Panc1 (cell line): ENCODE results near the gene LYSMD4. TPM values are rescaled to one million over a fixed set of nuclear protein-coding genes. Genes with fewer than 3 reads are reported as not detected.

Experiments
- ATAC-seq: fragments of 200-7000 bp; cut with Tn5 transposase; 2 replicates; pipeline ENCODE4 v1.9.1; 2020; ENCODE audit warnings: mild to moderate bottlenecking, moderate library complexity
- BruUV-seq: library from RNA; stranded (reverse); fragments of 400-500 nt; replicated peaks from 2 replicates; lab custom pipeline; 2021; lab: Mats Ljungman, UMichigan
- CTCF ChIA-PET: fragments of 300-600 bp; sonication (Branson Sonifier 250); formaldehyde crosslinking; loops from one replicate; lab custom pipeline; 2022; ENCODE audit warnings: antibody characterized with exemption; lab: Charles Lee
- POLR2A ChIA-PET: fragments of 300-600 bp; sonication (Branson Sonifier 250); formaldehyde crosslinking; loops from one replicate; lab custom pipeline; 2022; ENCODE audit warnings: antibody characterized with exemption; lab: Charles Lee
- DNase-seq: peaks from one replicate; pipeline ENCODE4 v3.0.0-alpha.2; 2010; ENCODE audit warnings: low read depth, low spot score
- H3K27ac ChIP-seq: 2 replicates; pipeline ENCODE4 v1.5.1; 2011; ENCODE audit warnings: mild to moderate bottlenecking, low read length, inconsistent platforms
- H3K27me3 ChIP-seq: fragments of 200-500 bp; sonication (Bioruptor generic); 2 replicates; pipeline ENCODE4 v1.6.0; 2014; ENCODE audit warnings: low read length, inconsistent platforms; ENCODE audit not compliant: control insufficient read depth, insufficient read depth
- H3K36me3 ChIP-seq: fragments of 200-500 bp; sonication (Bioruptor generic); 2 replicates; pipeline ENCODE4 v1.5.1; 2014; ENCODE audit warnings: inconsistent platforms, mild to moderate bottlenecking, low read length, moderate library complexity; ENCODE audit not compliant: control insufficient read depth, insufficient read depth
- H3K4me1 ChIP-seq: 2 replicates; pipeline ENCODE4 v1.5.1; 2011; ENCODE audit warnings: inconsistent platforms, mild to moderate bottlenecking, low read length, moderate library complexity; ENCODE audit not compliant: control insufficient read depth, insufficient read depth
- H3K4me3 ChIP-seq, 2 experiments: 2 replicates each; pipeline ENCODE4 v1.5.1; 2011 to 2012; ENCODE audit warnings: low read depth in 2 of 2, low read length in 2 of 2, mild to moderate bottlenecking in 2 of 2, inconsistent platforms in 1 of 2, moderate library complexity in 1 of 2
- H3K9me3 ChIP-seq: fragments of 200-500 bp; sonication (Bioruptor generic); 2 replicates; pipeline ENCODE4 v1.5.1; 2014; ENCODE audit warnings: low read depth, mild to moderate bottlenecking, inconsistent platforms, low read length, moderate library complexity; ENCODE audit not compliant: control insufficient read depth, insufficient read depth
- POLR2AphosphoS5 ChIP-seq: IDR thresholded peaks from 2 replicates; pipeline ENCODE4 v1.6.1; 2012; ENCODE audit warnings: mild to moderate bottlenecking, low read depth, low read length, moderate library complexity
- SIN3A ChIP-seq: IDR thresholded peaks from 2 replicates; pipeline ENCODE4 v1.6.1; 2012; ENCODE audit warnings: low read depth, mild to moderate bottlenecking, low read length, moderate library complexity, borderline replicate concordance; ENCODE audit not compliant: insufficient read depth
- TCF7L2 ChIP-seq: IDR thresholded peaks from 2 replicates; pipeline ENCODE4 v1.6.1; 2011; ENCODE audit warnings: mild to moderate bottlenecking, low read depth, low read length, inconsistent platforms
- in situ Hi-C: cut with HindIII; loops from 2 replicates; pipeline ENCODE4 v1.10.0; 2016; ENCODE audit warnings: low sequenced_read_pairs, low pct_unique_long_range_greater_than_20kb
- intact Hi-C: fragments of 100-400 bp; cut with micrococcal nuclease; formaldehyde crosslinking; loops from one replicate; pipeline ENCODE4 v1.10.0; 2022; ENCODE audit not compliant: unreplicated experiment
- total RNA-seq: library from RNA; stranded (reverse); gene quantifications from one replicate; pipeline ENCODE4 v1.2.1, GENCODE V29; 2021; ENCODE audit not compliant: unreplicated experiment
- TF ChIP-seq, protein P1 (sequence below): fragments of 450-650 bp; IDR thresholded peaks from 2 replicates; pipeline ENCODE4 v1.5.1; 2017; ENCODE audit warnings: mild to moderate bottlenecking
- TF ChIP-seq, protein P2 (sequence below), 2 experiments: IDR thresholded peaks; 2 replicates each; pipeline ENCODE4 v1.6.1; 2011 to 2012; ENCODE audit warnings: low read depth in 2 of 2, control low read depth in 1 of 2, low read length in 1 of 2, mild to moderate bottlenecking in 1 of 2, moderate library complexity in 1 of 2; ENCODE audit not compliant: insufficient read depth in 1 of 2

The LYSMD4 gene
- total RNA-seq, 1 experiment from 2014 or later, result 8.9 TPM

DNA sequence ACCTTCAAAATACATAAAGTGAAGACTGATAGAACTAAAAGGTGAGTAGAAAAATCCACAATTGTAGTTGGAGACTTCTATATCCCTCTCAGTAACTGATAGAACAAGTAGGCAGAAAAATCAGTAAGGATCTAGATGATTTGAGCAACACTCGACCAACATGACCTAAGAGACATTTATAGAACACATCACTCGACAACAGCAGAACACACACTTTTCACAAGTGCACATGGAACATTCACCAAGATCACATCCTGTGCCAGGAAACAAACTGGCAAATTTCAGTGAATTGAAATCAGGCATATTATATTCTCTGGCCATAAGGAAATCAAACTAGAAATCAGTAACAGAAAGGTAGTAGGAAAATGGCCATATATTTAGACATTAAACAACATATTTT lies 37.1 kb downstream of the LYSMD4 start:
- no peaks in the 10 kb centered on the region for H3K4me1 ChIP-seq
- H3K4me3 ChIP-seq, result no peak overlapping the region
- intact Hi-C loops, result no loop called here
- no peak for DNase-seq
- 0 out of 2 replicates have a peak, but pooled peaks cover 3% of the 10 kb centered on the region for H3K36me3 ChIP-seq
- no peaks in the 10 kb centered on the region for H3K9me3 ChIP-seq
- TF ChIP-seq SIN3A (no peak), POLR2AphosphoS5 (no peak), TCF7L2 (no peak)
- TF ChIP-seq, protein P1, sequence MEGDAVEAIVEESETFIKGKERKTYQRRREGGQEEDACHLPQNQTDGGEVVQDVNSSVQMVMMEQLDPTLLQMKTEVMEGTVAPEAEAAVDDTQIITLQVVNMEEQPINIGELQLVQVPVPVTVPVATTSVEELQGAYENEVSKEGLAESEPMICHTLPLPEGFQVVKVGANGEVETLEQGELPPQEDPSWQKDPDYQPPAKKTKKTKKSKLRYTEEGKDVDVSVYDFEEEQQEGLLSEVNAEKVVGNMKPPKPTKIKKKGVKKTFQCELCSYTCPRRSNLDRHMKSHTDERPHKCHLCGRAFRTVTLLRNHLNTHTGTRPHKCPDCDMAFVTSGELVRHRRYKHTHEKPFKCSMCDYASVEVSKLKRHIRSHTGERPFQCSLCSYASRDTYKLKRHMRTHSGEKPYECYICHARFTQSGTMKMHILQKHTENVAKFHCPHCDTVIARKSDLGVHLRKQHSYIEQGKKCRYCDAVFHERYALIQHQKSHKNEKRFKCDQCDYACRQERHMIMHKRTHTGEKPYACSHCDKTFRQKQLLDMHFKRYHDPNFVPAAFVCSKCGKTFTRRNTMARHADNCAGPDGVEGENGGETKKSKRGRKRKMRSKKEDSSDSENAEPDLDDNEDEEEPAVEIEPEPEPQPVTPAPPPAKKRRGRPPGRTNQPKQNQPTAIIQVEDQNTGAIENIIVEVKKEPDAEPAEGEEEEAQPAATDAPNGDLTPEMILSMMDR, result no peak
- TF ChIP-seq, protein P2, sequence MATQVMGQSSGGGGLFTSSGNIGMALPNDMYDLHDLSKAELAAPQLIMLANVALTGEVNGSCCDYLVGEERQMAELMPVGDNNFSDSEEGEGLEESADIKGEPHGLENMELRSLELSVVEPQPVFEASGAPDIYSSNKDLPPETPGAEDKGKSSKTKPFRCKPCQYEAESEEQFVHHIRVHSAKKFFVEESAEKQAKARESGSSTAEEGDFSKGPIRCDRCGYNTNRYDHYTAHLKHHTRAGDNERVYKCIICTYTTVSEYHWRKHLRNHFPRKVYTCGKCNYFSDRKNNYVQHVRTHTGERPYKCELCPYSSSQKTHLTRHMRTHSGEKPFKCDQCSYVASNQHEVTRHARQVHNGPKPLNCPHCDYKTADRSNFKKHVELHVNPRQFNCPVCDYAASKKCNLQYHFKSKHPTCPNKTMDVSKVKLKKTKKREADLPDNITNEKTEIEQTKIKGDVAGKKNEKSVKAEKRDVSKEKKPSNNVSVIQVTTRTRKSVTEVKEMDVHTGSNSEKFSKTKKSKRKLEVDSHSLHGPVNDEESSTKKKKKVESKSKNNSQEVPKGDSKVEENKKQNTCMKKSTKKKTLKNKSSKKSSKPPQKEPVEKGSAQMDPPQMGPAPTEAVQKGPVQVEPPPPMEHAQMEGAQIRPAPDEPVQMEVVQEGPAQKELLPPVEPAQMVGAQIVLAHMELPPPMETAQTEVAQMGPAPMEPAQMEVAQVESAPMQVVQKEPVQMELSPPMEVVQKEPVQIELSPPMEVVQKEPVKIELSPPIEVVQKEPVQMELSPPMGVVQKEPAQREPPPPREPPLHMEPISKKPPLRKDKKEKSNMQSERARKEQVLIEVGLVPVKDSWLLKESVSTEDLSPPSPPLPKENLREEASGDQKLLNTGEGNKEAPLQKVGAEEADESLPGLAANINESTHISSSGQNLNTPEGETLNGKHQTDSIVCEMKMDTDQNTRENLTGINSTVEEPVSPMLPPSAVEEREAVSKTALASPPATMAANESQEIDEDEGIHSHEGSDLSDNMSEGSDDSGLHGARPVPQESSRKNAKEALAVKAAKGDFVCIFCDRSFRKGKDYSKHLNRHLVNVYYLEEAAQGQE (IDR thresholded peaks at IDR 0.05; ENCODE audit: insufficient read depth in 1 of 2, low read depth in 2 of 2, low read length in 1 of 2), result no peak
- H3K27ac ChIP-seq, result no peak overlapping the region
- ChIA-PET POLR2A (no interaction called here), CTCF (no interaction called here)
- no peaks in the 10 kb centered on the region for H3K27me3 ChIP-seq
- no peak for ATAC-seq
- in situ Hi-C loops, result no loop called here
- TSS peak; percentile 3 for BruUV-seq

DNA sequence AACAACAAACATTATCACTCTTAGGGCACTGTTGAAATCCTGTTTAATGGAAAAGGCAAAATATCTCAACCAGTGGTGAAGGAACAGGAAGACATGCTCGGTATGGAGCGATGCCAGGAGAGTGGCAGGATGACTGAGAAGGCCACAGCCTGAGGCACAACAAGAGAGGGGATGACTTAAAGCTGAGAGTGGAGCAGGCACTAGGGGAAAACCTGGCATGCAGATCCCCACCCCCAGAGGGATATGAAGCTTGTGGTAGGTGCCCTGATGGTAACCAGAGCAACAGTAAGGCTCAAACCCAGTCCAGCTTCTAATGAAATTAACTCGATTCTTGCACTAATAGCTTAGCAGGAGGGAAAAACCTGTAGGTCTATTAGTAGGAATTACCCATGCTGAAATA lies 40.4 kb downstream of the LYSMD4 start:
- POLR2A ChIA-PET, result no interaction called here
- 0 out of 2 replicates have a peak, but pooled peaks cover 3% of the 10 kb centered on the region for H3K36me3 ChIP-seq
- ATAC-seq, result no peak
- no peak for DNase-seq
- H3K4me3 ChIP-seq, result no peak overlapping the region
- CTCF ChIA-PET, result interaction anchor here (1.1 kb wide), 1 partner anchor 12 kb away, joined by 5 read pairs; no protein-coding TSS in a partner anchor
- H3K4me1 ChIP-seq, result no peaks in the 10 kb centered on the region
- in situ Hi-C loops (no loop called here), intact Hi-C loops (no loop called here)
- TF ChIP-seq, protein P1, result no peak
- TF ChIP-seq, protein P2 (IDR thresholded peaks at IDR 0.05; ENCODE audit: insufficient read depth in 1 of 2, low read depth in 2 of 2, low read length in 1 of 2), result no peak
- TF ChIP-seq TCF7L2 (no peak), POLR2AphosphoS5 (no peak), SIN3A (no peak)
- BruUV-seq, result no TSS peak
- H3K27ac ChIP-seq, result no peak overlapping the region
- H3K27me3 ChIP-seq, result no peaks in the 10 kb centered on the region
- no peaks in the 10 kb centered on the region for H3K9me3 ChIP-seq
